ENCODE measurements around the gene TYMP. TPM values are rescaled to one million over a fixed set of nuclear protein-coding genes. Genes with fewer than 3 reads are reported as not detected.

Gene TYMP
- polyA plus RNA-seq, 1 of the 3 experiments (the other 2 are of a cell fraction) = 1.7 TPM

GRCh38 chr22:50483556-50483955, 46.3 kb downstream of the TYMP start (continued):
- TF ChIP-seq ZBTB33 (IDR thresholded peaks at IDR 0.05; ENCODE audit: borderline replicate concordance, low read depth) = no peak
- TF ChIP-seq GATA2 (CRISPR knock-in tag; IDR thresholded peaks at IDR 0.05) = no peak
- no peak for TF ChIP-seq CTCF (IDR thresholded peaks at IDR 0.05)
- TF ChIP-seq USF2 (IDR thresholded peaks at IDR 0.05; ENCODE audit: borderline replicate concordance, low read depth, low read length) = no peak
- no peak for TF ChIP-seq RAD21 (IDR thresholded peaks at IDR 0.05; ENCODE audit: low read length)

- H3K4me3 ChIP-seq (ENCODE audit: low read depth in 2 of 2, low read length in 1 of 2) = no peak overlapping the region
- no peak overlapping the region for H3K4me2 ChIP-seq
- H3K4me1 ChIP-seq (ENCODE audit: control insufficient read depth in 1 of 2, insufficient read depth in 2 of 2, low read depth in 1 of 2, low read length in 1 of 2) = peaks cover 0 to 2% of the 10 kb centered on the region in 2 experiments; a peak in 1 of 4 replicates
- no peaks in the 10 kb centered on the region for H4K20me1 ChIP-seq (ENCODE audit: insufficient read depth)
- H3K9ac ChIP-seq = no peak overlapping the region
- POLR2A ChIA-PET = no interaction called here
- H3F3A ChIP-seq (replicated peaks; ENCODE audit: insufficient read depth) = no peaks in the 10 kb centered on the region
- no peak overlapping the region for H2AFZ ChIP-seq (ENCODE audit: low read depth)
- no peaks in the 10 kb centered on the region for H3K9me3 ChIP-seq
- no peaks in the 10 kb centered on the region for H3K9me2 ChIP-seq
- WGBS (ENCODE audit: low lambda C conversion rate) = 93% methylated on average over 3 of the region's 10 CpGs
- no peaks in the 10 kb centered on the region for H3K79me2 ChIP-seq (ENCODE audit: insufficient read depth)
- peaks cover 10% of the 10 kb centered on the region; the same call in 1 of the 2 replicates for H3K27me3 ChIP-seq (ENCODE audit: insufficient read depth)
- H3K27ac ChIP-seq (ENCODE audit: low read depth in 2 of 2, low read length in 1 of 2) = no peak overlapping the region
- H3K36me3 ChIP-seq (replicated peaks in 1 of 2; ENCODE audit: control insufficient read depth in 1 of 2, insufficient read depth in 2 of 2, low read length in 1 of 2) = no peaks in the 10 kb centered on the region
- TF ChIP-seq GABPA (IDR thresholded peaks at IDR 0.05; ENCODE audit: low read depth) (no peak), ZBTB33 (IDR thresholded peaks at IDR 0.05; ENCODE audit: borderline replicate concordance, low read depth) (no peak), USF2 (IDR thresholded peaks at IDR 0.05; ENCODE audit: borderline replicate concordance, low read depth, low read length) (no peak), RFX5 (IDR thresholded peaks at IDR 0.05; ENCODE audit: low read length) (no peak), EZH2phosphoT487 (IDR thresholded peaks at IDR 0.05; ENCODE audit: borderline replicate concordance, low read depth) (no peak), YY1 (IDR thresholded peaks at IDR 0.05; ENCODE audit: low read depth) (no peak), GATA2 (CRISPR knock-in tag; IDR thresholded peaks at IDR 0.05) (no peak), POLR2AphosphoS5 (IDR thresholded peaks at IDR 0.05; ENCODE audit: low read depth, low read length) (no peak), TCF12 (IDR thresholded peaks at IDR 0.05) (no peak), RXRA (IDR thresholded peaks at IDR 0.05; ENCODE audit: borderline replicate concordance, low read depth) (no peak), PBX3 (IDR thresholded peaks at IDR 0.05) (no peak), MEF2A (IDR thresholded peaks at IDR 0.05; ENCODE audit: borderline replicate concordance, low read depth) (no peak), TAF1 (IDR thresholded peaks at IDR 0.05; ENCODE audit: borderline replicate concordance, low read depth, low read length) (no peak)
- DNase-seq = no peak
- CTCF ChIA-PET = no interaction called here
These were observed 46.7 kb downstream of the TYMP start for GRCh38 chr22:50483106-50483505.

All from SK-N-SH (cell line).